ENCODE data around the gene NT5DC4.

The NT5DC4 gene

GRCh38 chr2:112757265-112757664 is 36.4 kb downstream of the NT5DC4 start:
- no peak for DNase-seq

DNA sequence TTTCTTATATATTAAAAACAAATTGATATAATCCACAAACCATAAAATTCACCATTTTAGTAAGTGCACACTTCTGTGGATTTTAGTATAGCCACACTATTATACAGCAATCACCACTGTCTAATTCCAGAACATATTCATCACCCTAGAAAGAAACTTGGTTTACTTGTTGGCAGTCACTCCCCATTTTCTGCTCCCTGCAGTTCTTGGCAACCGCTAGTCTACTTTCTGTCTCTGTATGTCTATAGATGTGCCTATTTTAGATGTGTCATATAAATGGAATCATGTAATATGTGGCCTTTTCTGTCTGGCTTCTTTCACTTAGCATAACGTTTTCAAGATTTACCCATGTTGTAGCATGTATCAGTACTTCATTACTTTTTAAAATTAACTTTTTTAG is 37.9 kb downstream of the NT5DC4 start:
- no peak for DNase-seq

- no peak for DNase-seq
Observed at GRCh38 chr2:112760149-112760548, 39.3 kb downstream of the NT5DC4 start.

- no peak for DNase-seq
Observed at GRCh38 chr2:112762276-112762675, 41.5 kb downstream of the NT5DC4 start.

GRCh38 chr2:112764071-112765044 is 43.5 kb downstream of the NT5DC4 start, which contains the start of gene CKAP2L:
CKAP2L (minus strand) TSS chr2:112764609; CDS start chr2:112764598, 11 bp downstream.
- DNase-seq = peak; percentile 83

- no peak for DNase-seq
Observed at GRCh38 chr2:112765251-112765650, 44.4 kb downstream of the NT5DC4 start.

GRCh38 chr2:112767693-112768330 is 47.0 kb downstream of the NT5DC4 start:
- no peak for DNase-seq

- no peak for DNase-seq
Observed at GRCh38 chr2:112768432-112768831, 47.6 kb downstream of the NT5DC4 start.

DNA sequence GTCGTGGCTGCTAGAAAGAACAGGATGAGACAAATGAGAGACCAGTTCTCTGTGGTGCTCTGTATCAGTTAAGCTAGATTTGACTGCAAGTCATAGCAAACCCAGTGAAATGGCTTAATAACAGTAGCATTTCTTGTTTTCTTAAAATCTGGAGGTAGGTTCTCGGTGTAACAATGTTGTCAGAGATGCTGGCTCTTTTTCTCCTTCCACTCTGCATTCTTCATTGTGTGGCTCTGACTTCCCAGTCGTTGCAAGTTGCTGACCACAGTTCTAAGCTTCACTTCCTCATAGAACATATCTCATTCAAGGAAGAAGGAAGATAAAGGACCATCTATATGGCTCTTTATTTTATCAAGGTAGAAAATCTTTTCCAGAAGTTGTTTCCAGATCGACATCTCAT is 51.5 kb downstream of the NT5DC4 start:
- DNase-seq = no peak

- DNase-seq = no peak
Observed at GRCh38 chr2:112772911-112773475, 52.2 kb downstream of the NT5DC4 start.

DNA sequence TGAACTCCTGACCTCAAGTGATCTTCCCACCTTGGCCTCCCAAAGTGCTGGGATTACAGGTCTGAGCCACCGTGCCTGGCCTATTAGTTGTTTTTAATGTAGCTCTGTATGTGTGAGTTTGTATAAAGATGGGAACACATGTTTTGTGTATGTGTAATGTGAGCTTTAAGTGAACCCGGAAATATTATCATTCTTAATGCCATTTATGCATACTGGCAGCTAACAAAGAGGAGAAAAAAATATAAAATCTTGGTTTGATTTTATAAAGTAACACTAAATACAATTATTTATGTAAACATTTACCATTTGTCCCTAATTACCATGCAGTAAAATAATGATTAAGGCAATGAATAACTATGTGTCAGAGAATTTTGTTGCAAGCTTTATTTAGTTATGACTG is 52.7 kb downstream of the NT5DC4 start:
- DNase-seq = no peak

GRCh38 chr2:112774536-112775285 is 53.9 kb downstream of the NT5DC4 start:
- no peak for DNase-seq

GRCh38 chr2:112776113-112776512 is 55.3 kb downstream of the NT5DC4 start:
- DNase-seq = no peak

DNA sequence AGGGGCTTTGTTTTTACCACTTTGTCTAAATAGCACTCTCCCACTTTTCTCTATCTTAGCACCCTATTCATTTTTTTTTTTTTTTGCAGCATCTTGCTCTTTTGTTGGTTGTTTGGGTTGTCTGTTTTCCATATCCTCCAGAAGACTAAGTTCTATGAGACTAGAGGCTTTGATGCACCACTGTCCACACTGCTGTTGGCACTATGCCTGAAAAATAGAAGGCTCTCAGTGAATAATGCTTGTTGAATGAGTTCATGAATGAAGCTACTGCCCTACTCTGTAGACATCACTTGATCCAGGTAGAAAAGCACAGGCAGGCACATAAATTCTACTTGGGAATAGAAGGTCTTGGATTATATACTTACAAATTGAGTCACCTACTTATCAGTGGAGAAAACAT is 56.2 kb downstream of the NT5DC4 start:
- DNase-seq = no peak

DNA sequence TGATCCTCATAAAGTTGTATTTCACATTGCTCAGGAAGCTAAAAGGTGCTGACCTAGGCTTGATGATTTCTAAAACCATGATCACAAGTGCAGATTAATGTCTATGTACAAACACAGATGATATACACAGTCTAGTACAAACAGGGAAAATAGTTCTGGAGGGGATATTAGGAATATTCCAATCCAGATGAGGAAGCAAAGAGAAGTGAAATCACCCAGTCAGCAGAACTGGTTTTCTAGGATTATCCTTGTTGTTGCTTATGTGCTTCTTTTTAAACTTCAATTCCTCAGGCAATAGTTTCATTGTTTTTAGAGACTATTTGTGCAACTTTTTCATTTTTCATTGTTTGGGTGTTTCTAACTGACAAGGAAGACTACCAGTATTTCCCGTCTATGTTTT is 58.8 kb downstream of the NT5DC4 start:
- DNase-seq = no peak

DNA sequence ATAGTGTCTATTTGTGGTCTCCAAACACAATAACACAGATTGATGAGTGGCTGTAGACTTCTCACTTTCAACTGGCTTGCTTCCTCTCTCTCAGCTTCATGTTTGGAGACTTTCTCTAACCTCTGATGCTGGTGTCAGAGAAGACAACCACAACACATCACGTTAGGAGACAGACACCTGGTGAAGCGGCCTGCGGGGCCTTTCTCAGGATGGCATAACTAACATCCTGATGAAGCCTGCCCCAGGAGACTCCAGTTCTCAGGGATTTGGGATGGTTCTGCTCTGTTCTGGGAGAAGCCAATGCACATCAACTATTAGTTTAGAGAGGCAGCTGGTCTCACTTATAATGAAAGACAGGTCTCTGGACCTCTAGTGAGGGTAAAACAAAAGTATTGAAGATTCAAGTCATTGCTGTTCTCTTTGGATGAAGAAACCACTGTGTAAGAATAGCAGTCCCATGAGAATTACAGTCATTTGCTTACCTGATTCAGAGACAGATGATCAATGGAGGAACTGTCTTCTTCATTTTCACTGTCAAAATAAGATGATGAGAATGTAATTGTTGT is 61.5 kb downstream of the NT5DC4 start:
- DNase-seq = no peak

DNA sequence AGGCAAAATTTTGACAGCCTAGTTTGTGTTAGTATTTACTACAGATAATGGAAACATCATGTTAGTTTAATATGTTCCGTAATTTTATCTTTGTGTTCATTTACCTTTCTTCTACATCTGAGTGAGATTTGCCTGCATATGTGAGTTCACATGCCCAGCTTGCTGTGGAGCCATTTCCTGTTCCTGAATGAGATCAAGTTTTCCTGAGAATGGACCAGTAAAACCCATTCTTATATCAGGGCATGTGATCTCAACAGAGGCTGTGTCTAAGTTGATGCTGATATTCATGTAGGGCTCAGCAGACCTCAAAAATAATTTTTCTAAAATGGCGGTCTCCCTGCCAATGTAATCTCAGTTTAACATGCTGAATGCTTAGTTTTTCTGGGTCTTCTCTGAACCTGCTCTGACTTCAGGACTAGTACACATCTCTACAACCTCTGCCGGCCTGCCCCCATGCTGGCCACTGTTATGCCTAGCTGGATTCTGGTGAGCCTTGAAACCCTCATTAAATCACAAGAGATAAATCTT is 62.4 kb downstream of the NT5DC4 start:
- DNase-seq = no peak

- no peak for DNase-seq
Observed at GRCh38 chr2:112784199-112785189, 63.7 kb downstream of the NT5DC4 start, which contains the start of gene IL1A. IL1A (minus strand) TSS chr2:112784493; CDS start chr2:112783770, 723 bp downstream.

GRCh38 chr2:112787294-112787693 is 66.5 kb downstream of the NT5DC4 start:
- DNase-seq = no peak

GRCh38 chr2:112787729-112788393 is 67.0 kb downstream of the NT5DC4 start:
- no peak for DNase-seq
